Measurements from ENCODE around the gene GTPBP1.

GTPBP1 gene

DNA sequence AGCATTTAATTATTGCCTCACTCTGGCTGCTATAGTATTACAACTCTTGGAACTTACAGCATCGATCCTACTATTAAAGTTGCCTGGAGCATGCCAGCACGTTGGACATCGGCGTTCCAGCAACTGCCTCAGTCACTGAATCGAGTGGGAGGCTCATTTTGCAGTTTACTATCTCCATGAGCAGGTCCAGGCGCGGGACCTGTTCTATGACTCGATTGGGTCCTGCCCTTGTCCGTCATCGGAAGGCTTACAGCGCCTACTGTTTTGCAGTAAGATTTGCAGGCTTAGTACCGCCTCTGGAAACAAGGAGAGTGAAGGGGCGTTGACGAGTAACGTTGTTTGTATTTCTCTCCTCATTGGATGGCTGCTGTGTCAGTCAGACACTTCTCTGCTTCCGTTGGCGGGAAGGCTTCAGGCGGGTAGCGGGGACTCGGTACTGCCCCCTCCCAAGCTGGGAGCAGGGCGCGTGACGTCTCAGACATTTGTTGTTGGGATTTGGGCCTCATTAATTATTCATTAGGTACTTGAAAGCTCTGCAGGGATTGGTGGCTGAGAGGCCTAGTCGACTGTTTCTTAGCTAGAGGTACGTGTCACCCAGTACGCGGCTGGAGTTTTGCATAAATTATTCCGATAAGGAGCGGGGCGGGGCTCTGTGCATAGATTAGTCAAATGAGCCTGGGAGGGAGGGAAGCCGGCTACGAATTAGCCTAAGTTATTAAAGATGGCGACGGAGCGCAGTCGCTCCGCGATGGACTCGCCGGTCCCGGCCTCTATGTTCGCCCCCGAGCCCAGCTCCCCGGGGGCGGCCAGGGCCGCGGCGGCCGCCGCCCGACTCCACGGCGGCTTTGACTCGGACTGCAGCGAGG, at the start of gene GTPBP1:
Gene GTPBP1, plus strand, starts transcription at position 710 of the 866 bp plus-strand sequence. Its CDS starts 12 bp downstream, at position 722.
- peak; percentile 89 to 100 for DNase-seq

DNA sequence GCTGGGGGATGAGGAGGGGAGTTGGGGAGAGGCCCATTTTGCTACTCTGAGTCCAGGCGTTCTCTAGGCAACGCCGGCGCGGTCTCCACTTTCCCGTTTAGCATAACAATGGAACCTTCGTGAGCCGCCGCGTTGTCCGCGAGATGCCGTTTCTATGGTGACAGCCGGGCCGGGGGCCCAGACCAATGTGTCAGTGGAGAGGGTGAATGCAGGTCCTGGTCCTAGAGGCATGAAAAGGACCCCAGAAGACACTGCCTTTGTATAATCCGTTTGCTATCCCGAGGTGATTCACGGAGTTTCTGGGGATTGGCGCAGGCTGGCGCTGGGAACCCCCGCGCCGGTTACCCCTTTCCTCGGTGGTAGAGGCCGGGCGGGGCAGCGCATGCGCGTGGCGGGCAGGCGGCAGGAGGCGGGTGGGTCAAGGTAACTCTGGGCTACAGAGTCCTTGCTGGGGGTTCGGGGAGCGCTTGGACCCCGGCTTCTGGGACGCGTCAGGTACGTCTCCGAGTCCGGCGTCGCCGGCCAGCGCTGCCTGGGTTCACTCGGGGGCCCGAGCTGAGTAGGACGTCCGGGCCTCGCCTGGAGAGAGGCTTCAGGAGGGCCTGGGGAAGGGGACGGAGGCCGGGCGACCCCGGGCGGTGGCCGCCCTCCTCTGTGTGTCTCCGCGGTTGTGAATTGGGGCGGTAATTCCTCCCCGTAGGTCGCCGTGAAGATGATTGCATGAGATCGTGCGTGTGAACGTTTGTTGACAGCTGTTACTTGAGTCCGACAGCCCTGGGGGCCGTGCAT, 49.3 kb upstream of the GTPBP1 start, which contains the start of the genes CBY1 and FAM227A:
Gene CBY1, plus strand, starts transcription at position 383 of the 789 bp plus-strand sequence. CDS start 11,417 bp downstream, outside the sequence.
Gene FAM227A, minus strand, starts transcription at position 137 of the 789 bp plus-strand sequence. CDS start 6,224 bp downstream, outside the sequence.
- peak; percentile 83 to 93 for DNase-seq

DNA sequence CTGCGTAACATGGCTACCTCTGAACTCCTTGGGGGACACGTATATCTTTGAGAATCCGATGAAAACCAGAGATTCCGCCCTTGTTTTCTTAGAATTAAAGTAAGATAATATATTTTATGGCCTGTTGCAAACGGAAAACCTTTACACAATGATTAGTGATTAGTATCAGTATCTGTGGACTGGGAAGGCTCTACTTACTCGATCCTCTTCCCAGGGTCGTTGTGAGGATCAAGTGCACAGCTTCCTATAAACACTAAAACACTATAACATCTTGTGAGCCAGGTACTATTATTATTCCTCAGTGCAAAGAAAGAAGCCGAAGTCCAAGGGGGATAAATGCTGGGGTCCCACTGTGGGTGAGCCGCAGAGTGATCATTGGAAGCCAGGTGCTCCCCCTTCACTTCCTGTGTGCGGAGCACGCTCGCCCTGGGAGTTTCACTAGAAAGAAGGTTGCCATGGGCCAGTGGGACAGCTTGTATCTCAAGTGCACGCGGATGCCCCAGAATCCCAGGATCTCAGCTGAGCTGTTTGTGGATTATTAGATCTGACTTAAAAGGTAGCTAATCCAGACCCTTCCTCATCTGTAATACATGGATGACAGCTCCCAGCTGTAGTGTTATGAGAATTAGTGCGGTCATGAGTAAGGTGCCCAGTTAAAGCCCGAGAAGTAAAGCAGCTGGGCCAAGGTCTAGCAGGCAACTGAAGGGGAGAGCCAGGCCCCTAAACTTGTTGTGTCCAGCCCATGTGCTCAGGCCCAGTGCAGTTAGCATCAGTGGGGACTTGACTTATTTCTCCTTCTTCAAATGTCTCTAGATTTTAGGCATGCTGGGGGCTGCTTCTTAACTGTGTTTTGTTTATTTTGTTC, 48.5 kb upstream of the GTPBP1 start:
- DNase-seq, result no peak

DNA sequence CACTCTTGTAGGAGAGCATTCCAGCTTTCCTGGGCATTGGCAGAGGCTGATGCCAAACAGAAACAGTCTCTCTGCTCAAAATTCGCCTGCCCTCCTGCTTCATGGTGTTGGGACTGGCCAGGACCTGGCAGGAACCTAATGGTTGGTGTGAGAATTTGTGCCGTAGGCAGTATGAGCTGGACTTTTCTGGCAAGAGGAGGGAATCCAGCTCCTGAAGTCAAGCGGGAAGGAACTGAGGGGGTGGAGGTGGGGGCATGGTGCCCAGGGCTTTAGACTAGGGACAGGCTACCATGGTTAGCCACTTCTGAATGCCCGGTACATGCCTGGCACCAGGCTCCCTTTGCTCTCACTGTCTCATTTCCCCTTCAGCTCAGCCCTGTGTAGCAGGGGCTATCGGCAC, 30.9 kb upstream of the GTPBP1 start:
- no peak for DNase-seq

DNA sequence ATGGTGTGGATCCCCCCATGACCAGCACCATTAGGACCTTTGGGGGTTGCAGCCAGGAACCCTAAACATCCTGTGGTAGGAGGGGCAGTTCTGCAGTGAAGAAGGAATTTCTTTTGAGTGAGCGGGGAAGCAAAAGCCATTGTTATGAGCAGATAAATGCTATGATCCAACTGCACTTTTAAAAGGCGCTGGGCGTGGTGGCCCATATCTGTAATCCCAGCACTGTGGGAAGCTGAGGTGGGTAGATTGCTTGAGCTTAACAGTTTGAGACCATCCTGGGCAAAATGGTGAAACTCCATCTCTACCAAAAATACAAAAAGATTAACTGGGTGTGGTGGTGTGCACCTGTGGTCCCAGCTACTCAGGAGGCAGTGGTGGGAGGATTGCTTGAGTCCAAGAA, 29.9 kb upstream of the GTPBP1 start:
- no peak for DNase-seq

DNA sequence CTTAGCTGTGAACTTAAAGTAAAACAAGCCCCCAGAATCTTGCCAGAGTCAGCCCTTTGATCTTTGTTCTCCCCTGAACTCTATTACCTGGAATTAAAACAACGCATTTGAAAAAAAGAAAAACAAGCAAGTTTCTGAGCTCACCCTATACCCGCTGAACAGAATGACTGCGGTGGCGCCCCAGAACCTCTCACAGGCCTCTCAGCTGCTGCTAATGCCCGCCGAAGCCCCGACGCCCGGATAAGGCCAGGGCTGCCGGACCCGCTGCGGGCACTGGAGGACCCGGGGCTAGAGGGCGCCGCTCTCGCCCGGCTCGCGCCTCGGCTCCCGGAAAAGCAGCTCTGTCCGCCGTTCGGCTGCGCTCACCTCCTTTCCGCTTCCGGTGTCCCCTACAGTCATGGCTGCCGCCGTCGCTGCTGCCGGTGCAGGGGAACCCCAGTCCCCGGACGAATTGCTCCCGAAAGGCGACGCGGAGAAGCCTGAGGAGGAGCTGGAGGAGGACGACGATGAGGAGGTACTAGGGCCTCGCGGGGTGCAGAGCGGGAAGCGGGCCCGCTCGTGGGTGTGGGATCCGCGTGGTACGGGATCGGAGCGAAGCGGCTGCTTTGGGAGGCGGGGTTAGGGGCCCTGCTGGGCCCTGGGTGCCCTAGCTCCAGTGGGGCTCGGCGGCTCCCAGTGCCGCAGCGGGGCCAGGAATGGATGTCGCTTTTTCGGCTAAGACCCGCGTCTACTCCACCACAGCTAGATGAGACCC, 24.0 kb upstream of the GTPBP1 start, which contains the start of gene TOMM22:
Gene TOMM22, plus strand, starts transcription at position 376 of the 754 bp plus-strand sequence. Its CDS starts 22 bp downstream, at position 398.
- peak; percentile 75 to 77 for DNase-seq

DNA sequence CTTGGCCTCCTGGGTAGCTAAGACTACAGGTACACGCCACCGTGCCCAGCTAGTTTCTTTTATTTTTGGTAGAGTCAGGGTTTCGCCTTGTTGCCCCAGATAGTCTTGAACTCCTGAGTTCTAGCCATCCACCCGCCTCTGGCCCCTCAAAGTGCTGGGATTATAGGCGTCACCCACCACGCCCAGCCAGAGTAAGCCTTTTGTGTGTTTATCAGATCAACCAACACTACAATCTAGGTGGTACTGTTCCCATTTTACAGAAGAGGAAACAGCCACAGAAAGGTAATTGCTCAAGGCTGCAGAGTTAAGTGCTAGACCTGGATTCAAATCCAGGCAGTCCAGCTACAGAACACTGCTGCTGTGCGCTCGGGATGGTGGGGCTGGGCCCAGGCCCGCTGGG, 20.8 kb upstream of the GTPBP1 start:
- no peak for DNase-seq

DNA sequence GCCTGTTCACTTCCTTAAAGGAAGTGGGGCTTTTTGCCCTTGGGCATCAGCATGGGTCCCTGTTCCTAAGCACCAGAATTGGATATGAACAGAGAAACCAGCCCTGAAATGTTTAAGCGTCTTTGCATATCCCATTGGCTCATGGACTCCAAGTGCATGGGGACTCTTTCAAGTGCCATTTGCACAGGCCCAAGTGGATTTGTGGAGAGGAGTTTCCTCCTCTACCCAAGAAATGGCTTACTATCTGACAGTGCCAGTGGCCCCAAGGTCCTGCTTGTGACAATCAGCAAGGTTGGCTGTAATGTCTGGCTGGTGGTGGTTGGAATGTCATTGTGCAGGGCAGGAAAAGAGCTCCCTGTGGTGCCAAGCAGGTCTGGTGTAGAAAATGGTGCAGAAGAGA, 20.0 kb upstream of the GTPBP1 start:
- DNase-seq, result no peak

DNA sequence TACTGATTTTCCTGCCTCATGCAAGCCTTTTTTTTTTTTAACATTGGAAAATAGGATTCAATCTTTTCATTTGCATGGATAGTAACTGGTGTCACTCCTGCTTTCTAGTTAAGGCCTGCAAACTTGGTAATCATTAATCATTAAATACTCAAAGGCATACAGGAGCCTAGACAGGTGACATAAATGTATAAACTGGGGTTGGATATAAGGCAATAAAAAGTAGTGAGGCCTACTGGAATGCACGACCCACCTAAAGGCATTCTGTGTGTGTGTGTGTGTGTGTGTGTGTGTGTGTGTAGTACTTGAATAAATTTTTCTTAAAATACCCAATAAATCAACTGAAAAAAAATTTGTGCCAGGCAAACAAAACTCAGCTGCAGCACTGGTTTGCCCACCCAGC, 16.1 kb upstream of the GTPBP1 start:
- DNase-seq, result no peak

DNA sequence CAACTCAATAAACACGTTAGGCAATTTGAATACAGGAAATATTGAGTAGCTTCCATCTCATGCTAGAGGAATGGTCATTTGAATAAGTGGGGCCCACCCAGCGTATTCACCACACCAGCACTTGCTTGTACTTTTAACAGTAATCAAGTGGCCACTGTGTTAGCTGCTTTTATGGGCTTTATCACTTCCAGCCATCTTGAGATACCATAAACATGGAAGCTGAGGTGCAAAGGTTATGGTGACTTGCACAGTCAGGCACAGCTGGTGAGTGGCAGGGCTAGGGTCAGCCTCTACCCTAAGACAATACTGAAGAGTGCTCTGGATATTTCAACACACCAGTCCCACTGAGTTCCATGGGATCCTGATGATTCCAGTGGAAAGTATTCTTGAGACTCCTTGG, 11.7 kb upstream of the GTPBP1 start:
- DNase-seq, result no peak

DNA sequence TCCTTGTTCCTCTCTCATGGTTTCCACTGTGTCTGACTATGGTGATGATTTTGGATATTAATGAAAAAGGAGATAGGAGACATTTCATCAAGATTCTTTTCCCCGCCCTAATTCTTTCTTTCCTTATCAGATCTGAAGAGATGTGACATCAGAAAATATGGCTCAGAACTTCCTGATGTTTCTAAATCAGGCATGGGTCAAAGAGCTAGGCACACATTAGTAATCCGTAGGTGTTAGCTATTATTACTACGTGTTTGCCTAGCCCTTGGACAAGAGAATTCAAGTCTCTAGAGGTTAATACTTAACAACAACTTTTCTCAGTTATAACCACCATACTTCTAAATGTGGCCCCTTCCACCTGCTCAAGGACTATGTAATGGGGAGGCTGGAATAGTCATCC, 10.8 kb upstream of the GTPBP1 start:
- DNase-seq, result no peak

DNA sequence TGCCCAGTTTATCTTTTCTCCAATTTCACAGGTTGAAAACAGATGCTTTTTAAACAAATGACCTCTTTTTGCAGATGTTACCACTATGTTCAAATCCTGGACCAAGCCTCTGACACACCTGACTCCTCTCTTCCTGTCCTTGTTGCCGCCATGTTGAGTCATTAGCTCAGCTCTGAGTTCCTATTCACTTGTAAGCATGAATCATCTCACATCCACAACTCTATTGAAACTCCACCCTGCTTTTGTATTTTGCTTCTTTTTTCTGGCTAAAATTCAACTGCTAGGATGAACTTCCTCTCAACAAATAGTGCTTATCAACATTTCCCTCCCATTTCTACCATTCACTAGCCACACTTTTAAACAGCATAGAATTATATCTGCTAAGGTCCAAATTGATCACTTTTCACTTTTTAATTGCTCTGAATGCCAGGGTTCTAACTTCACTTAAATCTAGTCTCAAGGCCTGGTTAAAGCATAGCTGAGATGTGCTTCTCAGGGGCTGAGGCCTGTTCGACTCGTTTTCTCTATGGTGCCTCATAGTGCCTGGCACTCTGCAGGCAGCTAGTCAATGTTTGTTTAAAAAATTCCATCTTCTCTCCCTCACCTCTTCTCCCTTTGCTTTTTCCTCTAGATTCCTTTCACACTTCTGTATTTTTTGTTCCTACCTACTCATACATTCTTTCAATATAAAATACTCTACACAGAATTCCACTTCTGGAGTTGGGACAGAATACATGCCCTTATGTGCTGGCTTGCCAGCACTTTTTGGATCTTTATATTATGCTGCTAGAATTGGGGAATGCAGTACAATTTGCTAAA, 8.9 kb upstream of the GTPBP1 start:
- peak in 1 of 2 donors; percentile 73 for DNase-seq

DNA sequence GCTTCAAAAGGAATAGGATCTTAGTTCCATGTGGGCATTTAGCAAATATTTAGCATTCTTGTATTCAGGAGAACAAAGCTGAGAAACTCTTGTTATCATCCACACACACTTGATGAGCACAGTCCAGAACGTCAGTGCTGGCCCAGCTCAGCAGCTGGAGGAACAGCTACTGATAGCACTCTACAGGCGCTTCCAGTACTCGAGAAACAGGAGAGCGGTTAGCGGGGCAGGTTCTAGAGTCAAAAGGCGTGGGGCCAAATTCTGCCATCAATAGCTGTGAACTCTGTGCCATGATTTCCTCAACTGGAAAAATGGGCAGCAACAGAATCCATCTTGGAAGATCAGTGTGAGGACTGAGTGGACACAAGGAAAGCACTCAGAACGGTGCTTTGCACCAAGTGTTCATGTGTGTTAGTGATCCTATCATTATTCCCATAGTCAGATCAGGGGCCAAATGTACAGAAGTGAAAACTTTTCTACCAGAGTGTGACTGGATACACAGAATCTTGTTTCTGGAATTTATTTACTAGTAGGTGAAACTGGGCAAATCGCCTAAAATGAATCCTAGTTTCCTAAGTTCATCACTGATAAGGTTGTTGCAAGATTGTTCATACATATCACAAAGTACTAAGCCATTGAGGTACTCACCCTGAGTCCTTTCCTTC, 8.2 kb upstream of the GTPBP1 start:
- no peak for DNase-seq

DNA sequence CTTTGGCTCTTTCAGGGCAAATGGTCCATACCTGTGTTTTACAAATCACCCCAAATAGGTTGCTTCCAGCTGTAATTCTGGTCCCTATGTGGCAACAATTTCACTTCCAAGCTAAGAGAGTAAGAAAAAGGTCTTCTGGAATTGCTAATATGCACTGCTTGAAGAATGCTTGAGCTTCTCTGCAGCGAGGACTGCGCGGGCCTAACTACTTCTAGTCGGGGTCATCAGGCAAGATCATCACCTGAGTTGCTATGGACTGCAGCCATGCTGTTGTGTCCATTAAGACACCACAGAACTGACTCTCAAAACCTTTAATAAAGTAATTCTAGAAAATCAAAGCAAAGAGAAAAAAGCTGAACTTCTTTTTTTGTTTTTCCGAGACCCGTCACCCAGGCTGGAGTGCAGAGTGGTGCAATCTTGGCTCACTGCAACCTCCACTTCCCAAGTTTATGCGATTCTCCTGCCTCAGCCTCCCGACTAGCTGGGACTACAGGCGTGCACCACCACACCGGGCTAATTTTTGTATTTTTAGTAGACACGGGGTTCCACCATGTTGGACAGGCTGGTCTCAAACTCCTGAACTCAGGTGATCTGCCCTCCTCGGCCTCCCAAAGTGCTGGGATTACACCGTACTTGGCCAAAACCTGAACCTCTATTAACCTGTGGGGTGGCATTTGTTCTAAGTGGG, 7.2 kb upstream of the GTPBP1 start:
- DNase-seq, result no peak

DNA sequence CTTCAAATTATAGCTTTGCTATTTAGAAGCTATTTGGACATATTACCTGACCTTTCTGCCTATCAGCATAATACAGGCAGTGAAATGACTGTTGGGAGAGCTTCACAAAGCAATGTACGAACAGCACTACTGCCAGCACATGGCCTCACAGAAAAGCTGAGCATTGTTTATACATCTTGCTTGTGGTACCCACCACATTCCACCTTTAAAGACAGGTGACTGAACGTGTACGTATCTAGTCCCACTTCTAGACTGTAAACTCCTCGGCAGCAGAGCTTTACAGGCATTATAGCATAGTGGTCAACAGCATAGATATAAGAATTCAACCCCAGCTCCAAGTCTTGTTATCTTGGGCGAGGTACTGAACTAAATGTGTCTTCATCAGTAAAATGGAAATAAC, 6.6 kb upstream of the GTPBP1 start:
- DNase-seq, result no peak

DNA sequence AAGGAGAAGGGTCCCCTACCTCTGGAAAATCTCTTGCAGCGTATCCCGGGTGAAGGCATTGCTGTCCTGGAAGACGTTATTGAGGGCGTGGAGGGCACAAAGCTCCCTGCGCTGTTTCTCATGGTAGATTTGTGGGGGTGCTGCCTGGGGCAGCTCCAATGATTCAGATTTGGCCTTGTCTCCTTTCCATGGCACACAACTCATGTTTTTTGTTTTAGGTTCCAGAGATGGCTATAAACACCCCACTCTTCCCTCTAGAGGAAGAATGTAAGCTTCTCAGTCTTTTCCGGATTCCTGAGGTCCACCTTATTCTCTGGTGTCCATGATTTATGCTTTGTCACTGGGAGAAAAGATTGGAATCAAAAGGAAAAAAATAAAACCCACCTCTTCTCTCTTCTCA, 6.0 kb upstream of the GTPBP1 start:
- no peak for DNase-seq

DNA sequence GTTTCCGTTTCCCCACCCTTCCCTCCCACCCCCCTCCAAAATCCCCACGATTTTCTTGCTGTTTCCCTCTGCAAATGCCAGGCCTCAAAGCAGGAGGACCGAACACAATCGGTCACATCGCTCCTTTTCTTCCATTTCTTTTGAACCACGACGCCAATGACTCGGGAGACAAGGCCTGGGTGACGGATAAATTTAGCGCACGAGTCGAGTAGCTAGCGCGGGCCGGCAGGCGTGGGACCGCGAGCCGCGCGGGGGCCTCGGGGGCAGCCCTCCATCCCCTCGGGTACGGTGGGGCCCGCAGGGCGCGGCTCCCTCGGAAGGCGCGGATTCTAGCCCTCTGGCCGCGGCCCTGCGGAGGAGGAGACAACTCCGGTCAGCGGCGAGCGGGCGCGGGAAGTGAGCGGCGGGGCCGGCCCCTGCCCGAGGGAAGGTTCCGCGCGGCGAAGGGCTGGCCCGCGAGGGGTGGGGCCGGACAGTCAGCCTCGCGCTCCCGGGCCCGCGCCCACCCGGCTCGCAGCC, 5.4 kb upstream of the GTPBP1 start:
- no peak for DNase-seq

DNA sequence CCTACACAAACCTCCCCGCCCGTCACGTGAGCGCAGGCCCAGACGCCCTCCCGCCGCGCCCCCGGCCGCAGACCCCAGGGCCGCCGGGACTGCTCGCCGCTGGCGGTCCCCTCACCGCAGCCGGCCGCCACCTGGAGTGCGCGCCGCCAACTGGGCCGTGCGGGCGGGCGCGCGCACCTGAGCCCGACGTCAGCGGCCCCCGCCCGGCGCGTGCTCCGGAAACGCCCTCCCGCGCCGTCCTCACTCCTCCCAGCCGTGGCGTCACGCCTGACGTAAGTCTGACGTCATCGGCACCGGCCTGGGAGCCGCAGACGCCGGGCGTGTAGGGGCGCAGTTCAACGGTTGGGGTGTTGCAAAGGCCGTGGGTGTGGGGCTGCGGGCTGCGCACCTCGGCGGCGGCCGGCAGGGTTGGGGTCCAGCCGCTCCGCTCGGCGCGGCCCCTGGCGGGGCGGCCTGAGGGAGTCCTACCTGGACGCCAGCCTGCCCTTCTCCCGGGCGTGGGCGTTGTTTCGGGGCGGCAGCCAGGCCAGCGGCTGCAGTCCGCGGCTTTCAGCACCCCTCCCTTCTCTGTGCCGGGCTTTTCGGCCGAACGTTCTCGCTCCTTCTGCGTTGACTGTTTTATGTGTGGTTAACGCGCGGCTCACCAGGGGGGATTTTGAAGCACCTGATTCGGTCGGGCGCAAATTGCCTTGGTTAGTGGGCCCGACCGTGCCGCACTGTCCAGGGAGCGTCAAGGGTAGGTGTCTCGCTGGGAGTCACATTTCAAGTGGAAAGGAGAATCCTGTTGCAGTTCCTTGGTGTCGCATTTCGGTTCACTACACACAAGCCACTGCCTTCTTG, 4.7 kb upstream of the GTPBP1 start, which contains the start of gene JOSD1:
Gene JOSD1, minus strand, starts transcription at position 155 of the 840 bp plus-strand sequence. CDS start 956 bp downstream, outside the sequence.
- DNase-seq, result peak; percentile 80 to 96

Data from bone marrow (tissue), 2 donors.